Lung (tissue), 12 donors: ENCODE measurements around the gene CHTF8. TPM values are rescaled to one million over a fixed set of nuclear protein-coding genes. Genes with fewer than 3 reads are reported as not detected.
"Not testable (repeated sequence)": the region's sequence is repeated elsewhere in the genome, so short reads cannot be mapped to it uniquely, and the experiment has no call there.

Experiments used
- ATAC-seq: fragments of 200-7000 bp; cut with Tn5 transposase; one replicate; pipeline ENCODE4 v1.9.1; 2020; ENCODE audit warnings: moderate number of reproducible peaks; ENCODE audit not compliant: insufficient read depth, low FRiP score
- DNase-seq, 3 donors: peaks; one replicate each; pipeline ENCODE4 v3.0.0-alpha.2; 2013 to 2017
- H3K27ac ChIP-seq, 2 donors: one replicate each; pipeline ENCODE4 v1.5.1; 2013; ENCODE audit warnings: mild to moderate bottlenecking in 2 of 2, moderate library complexity in 2 of 2, control low read depth in 1 of 2, inconsistent platforms in 1 of 2, low read depth in 1 of 2, low read length in 1 of 2
- H3K27me3 ChIP-seq, 3 donors: one replicate each; pipeline ENCODE4 v1.5.1; 2013; ENCODE audit warnings: low read length in 2 of 3; ENCODE audit not compliant: control insufficient read depth in 3 of 3, insufficient read depth in 3 of 3
- H3K36me3 ChIP-seq, 4 donors: one replicate each; pipeline ENCODE4 v1.5.1; 2013; ENCODE audit warnings: low read length in 4 of 4, mild to moderate bottlenecking in 1 of 4, moderate library complexity in 1 of 4; ENCODE audit not compliant: control insufficient read depth in 4 of 4, insufficient read depth in 4 of 4
- H3K4me1 ChIP-seq, 5 donors: one replicate each; pipeline ENCODE4 v1.5.1; 2013; ENCODE audit warnings: low read length in 5 of 5, mild to moderate bottlenecking in 2 of 5, moderate library complexity in 1 of 5; ENCODE audit not compliant: control insufficient read depth in 5 of 5, insufficient read depth in 5 of 5
- H3K4me3 ChIP-seq: one replicate; pipeline ENCODE4 v1.5.1; 2013; ENCODE audit warnings: mild to moderate bottlenecking, control low read depth, moderate library complexity
- H3K9ac ChIP-seq, 2 donors: one replicate each; pipeline ENCODE4 v1.5.1; 2013; ENCODE audit warnings: low read length in 2 of 2, control low read depth in 1 of 2; ENCODE audit not compliant: insufficient read depth in 1 of 2
- H3K9me3 ChIP-seq, 4 donors: one replicate each; pipeline ENCODE4 v1.5.1; 2013; ENCODE audit warnings: low read length in 3 of 4, mild to moderate bottlenecking in 1 of 4, moderate library complexity in 1 of 4; ENCODE audit not compliant: control insufficient read depth in 4 of 4, insufficient read depth in 3 of 4
- WGBS, 2 donors: extraction: QIAGEN DNeasy Blood & Tissue Kit; methylation state at CpG; one replicate each; pipeline ENCODE4 v1.1.7; 2013; 5-methylcytosine and 5-hydroxymethylcytosine counted together
- polyA plus RNA-seq, 2 donors: library from polyadenylated mRNA; stranded (reverse); fragments of 200-250 nt; gene quantifications; one replicate each; pipeline ENCODE4 v1.2.1, GENCODE V29; 2013
- total RNA-seq, 2 donors: library from RNA; depleted of rRNA in 1 of 2; stranded (reverse); fragments of >200 nt in 1 of 2; gene quantifications; one replicate each; pipeline ENCODE4 v1.2.1, GENCODE V29; 2014 to 2021
- TF ChIP-seq, protein P1 (sequence below): IDR thresholded peaks from 2 replicates; pipeline ENCODE4 v1.5.1; 2012; ENCODE audit warnings: mild to moderate bottlenecking; ENCODE audit errors: control extremely low read depth, extremely low read depth
- donor health status: control.
- donor health status: control.
- donor health status: Bipolar disorder and iron deficiency.
- donor health status: healthy.
- donor health status: DM: yes; HTN: yes; CAD: no.

Gene CHTF8
- total and polyA plus RNA-seq, 4 donors, result 26.0 to 101 (median 81.5) TPM

DNA sequence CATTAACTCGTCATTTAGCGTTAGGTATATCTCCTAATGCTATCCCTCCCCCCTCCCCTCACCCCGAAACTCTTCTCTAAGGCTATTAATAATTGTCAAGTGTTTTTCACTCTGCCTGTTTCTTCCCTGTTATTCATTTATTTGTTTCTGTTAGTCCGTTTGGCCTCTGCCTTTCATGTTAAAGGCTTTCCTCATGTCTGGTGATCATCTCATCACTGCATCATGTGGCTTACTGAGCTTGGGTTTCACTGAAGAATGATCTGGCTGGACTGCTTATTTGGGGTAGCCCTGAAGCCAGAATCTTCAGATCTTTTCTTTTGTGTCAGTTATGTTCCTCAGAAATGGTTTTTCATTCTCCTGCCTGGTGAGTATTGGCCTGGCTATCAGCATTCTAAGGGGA, 9.5 kb upstream of the CHTF8 start:
- H3K27ac ChIP-seq, result no peak overlapping the region
- H3K4me1 ChIP-seq, result no peaks in the 10 kb centered on the region
- DNase-seq (no peak), ATAC-seq (no peak)
- no peak overlapping the region for H3K9ac ChIP-seq
- TF ChIP-seq, protein P1, sequence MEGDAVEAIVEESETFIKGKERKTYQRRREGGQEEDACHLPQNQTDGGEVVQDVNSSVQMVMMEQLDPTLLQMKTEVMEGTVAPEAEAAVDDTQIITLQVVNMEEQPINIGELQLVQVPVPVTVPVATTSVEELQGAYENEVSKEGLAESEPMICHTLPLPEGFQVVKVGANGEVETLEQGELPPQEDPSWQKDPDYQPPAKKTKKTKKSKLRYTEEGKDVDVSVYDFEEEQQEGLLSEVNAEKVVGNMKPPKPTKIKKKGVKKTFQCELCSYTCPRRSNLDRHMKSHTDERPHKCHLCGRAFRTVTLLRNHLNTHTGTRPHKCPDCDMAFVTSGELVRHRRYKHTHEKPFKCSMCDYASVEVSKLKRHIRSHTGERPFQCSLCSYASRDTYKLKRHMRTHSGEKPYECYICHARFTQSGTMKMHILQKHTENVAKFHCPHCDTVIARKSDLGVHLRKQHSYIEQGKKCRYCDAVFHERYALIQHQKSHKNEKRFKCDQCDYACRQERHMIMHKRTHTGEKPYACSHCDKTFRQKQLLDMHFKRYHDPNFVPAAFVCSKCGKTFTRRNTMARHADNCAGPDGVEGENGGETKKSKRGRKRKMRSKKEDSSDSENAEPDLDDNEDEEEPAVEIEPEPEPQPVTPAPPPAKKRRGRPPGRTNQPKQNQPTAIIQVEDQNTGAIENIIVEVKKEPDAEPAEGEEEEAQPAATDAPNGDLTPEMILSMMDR, result no peak
- H3K9me3 ChIP-seq, result no peaks in the 10 kb centered on the region
- no peak overlapping the region for H3K4me3 ChIP-seq
- no peaks in the 10 kb centered on the region for H3K27me3 ChIP-seq
- 95% methylated on average over 4 of the region's 4 CpGs for WGBS, 2 donors
- peaks cover 17 to 44% (median 32%) of the 10 kb centered on the region in 4 donors for H3K36me3 ChIP-seq

DNA sequence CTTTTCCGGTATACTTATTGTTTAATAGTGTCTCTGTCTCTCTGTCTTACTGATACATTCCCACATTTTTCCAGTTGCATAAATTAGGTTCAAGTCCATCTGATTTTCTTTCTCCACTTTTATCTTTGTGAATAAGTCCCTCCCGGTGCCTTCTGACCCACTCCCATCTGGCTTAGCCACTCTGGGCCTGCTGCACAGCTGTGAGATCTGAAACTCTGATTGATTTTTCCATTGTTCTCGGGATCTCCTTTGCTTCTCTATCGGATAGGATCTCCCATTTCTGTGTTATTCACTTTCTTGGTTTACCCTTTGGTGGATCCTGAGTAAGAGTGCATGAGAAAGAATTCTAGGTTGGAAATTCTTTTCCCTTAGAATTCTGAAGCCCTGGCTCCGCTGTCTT, 8.6 kb upstream of the CHTF8 start:
- H3K36me3 ChIP-seq, result peaks cover 17 to 46% (median 33%) of the 10 kb centered on the region in 4 donors
- WGBS, 2 donors, result 88 to 95% methylated on average over 5 of the region's 5 CpGs
- no peak overlapping the region for H3K4me3 ChIP-seq
- H3K9ac ChIP-seq, result no peak overlapping the region
- peaks cover 0 to 1% (median 0%) of the 10 kb centered on the region in 5 donors for H3K4me1 ChIP-seq
- no peaks in the 10 kb centered on the region for H3K9me3 ChIP-seq
- no peak overlapping the region for H3K27ac ChIP-seq
- no peak for DNase-seq
- H3K27me3 ChIP-seq, result no peaks in the 10 kb centered on the region
- TF ChIP-seq, protein P1, result no peak
- no peak for ATAC-seq

DNA sequence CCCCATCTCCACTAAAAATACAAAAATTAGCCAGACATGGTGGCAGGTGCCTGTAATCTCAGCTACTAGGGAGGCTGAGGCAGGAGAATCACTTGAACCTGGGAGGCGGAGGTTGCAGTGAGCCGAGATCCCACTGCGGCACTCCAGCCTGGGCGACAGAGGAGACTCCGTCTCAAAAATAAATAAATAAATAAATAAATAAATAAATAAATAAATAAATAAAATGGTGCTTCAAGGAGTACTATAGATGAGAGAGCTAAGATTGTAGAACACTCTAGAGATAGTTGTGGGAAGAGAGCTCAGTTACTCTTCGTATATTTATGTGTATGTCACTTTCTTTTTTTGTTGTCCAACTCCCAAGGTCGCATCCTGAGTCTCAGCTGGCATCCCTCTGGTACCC, 7.1 kb upstream of the CHTF8 start:
- ATAC-seq, H3K4me1 ChIP-seq, H3K9me3 ChIP-seq, H3K4me3 ChIP-seq, H3K27ac ChIP-seq, H3K27me3 ChIP-seq, DNase-seq, H3K9ac ChIP-seq: not testable (repeated sequence)
- WGBS, 2 donors, result 96 to 98% methylated on average over 7 of the region's 7 CpGs
- peaks cover 17 to 39% (median 30%) of the 10 kb centered on the region in 4 donors for H3K36me3 ChIP-seq

DNA sequence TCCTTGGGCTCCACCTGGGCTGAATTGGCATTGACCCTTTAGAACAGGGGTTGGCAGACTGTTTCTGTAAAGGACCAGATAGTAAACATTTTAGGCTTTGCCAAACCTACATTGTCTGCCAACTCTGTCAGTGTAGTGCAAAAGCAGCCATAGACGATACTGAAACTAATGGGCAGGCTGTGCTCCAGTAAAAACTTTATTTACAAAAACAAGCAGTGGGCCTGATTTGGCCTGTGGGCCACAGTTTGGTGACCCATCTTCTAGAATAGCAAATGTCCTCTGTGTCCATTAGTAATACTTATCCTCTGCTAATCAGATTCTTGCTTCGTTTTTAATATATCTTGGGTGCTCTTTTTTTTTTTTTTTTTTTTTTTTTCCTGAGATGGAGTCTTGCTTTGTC, 6.2 kb upstream of the CHTF8 start:
- no peak overlapping the region for H3K4me3 ChIP-seq
- no peak for ATAC-seq
- peaks cover 0 to 7% (median 1%) of the 10 kb centered on the region in 5 donors for H3K4me1 ChIP-seq
- H3K9ac ChIP-seq, result no peak overlapping the region
- no peaks in the 10 kb centered on the region for H3K27me3 ChIP-seq
- TF ChIP-seq, protein P1, result no peak
- H3K27ac ChIP-seq, result no peak overlapping the region
- H3K36me3 ChIP-seq, result peaks cover 17 to 37% (median 28%) of the 10 kb centered on the region in 4 donors
- no peaks in the 10 kb centered on the region for H3K9me3 ChIP-seq
- DNase-seq, result no peak
- 86 to 93% methylated on average over 2 of the region's 2 CpGs for WGBS, 2 donors
